ENCODE data around the gene CYP3A5. TPM values are rescaled to one million over a fixed set of nuclear protein-coding genes. Genes with fewer than 3 reads are reported as not detected.

CYP3A5 gene
- total and polyA plus RNA-seq, 2 of the 13 experiments (the other 11 are each of a cell fraction or from before 2014, with no cell fraction given) = 5.7 to 9.3 TPM

DNA sequence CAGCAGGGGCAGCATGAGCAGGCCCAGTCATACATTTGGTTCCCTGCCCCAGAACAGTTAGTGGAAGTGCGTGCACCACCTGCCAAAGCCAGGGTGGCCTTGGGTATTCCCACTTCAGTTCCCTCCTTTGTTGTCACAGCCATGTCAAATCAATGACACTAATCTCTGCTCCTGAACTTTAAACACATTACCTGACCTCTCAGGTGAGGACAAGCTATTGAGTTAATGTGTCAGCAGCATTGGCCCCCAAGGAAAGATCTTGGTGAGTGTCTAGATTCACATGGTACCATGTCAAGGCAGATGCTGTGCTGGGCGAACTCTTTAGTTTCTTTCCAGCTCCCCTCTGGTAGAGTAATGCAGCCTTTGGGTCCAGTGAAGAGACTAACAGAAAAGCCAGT, 2.1 kb downstream of the CYP3A5 start (continued):
- TF ChIP-seq PCBP2 (optimal IDR thresholded peaks at IDR 0.05; ENCODE audit: low read depth, low read length, poor library complexity, severe bottlenecking) (no peak), MXD1 (CRISPR knock-in tag; IDR thresholded peaks at IDR 0.05) (no peak), PHB2 (IDR thresholded peaks at IDR 0.05; ENCODE audit: partially characterized antibody) (no peak), SNAPC2 (CRISPR knock-in tag; IDR thresholded peaks at IDR 0.05) (no peak), CHD2 (IDR thresholded peaks at IDR 0.05; ENCODE audit: low read depth, low read length) (no peak), ZNF7 (CRISPR knock-in tag; IDR thresholded peaks at IDR 0.05) (no peak), ZZZ3 (CRISPR knock-in tag; IDR thresholded peaks at IDR 0.05; ENCODE audit: borderline replicate concordance) (no peak), CENPX (CRISPR knock-in tag; IDR thresholded peaks at IDR 0.05) (no peak), MLX (CRISPR knock-in tag; IDR thresholded peaks at IDR 0.05) (peak; percentile 66; the same call in 1 of the 2 replicates), PLRG1 (conservative IDR thresholded peaks at IDR 0.05) (no peak), SOX6 (IDR thresholded peaks at IDR 0.05) (no peak), SOX6 (CRISPR knock-in tag; IDR thresholded peaks at IDR 0.05) (peak; percentile 94), MED1 (CRISPR knock-in tag; IDR thresholded peaks at IDR 0.05) (peak; percentile 93), ZNF562 (CRISPR knock-in tag; IDR thresholded peaks at IDR 0.05; ENCODE audit: borderline replicate concordance) (no peak), SATB2 (CRISPR knock-in tag; IDR thresholded peaks at IDR 0.05) (no peak), DNMT1 (CRISPR knock-in tag; IDR thresholded peaks at IDR 0.05) (no peak), ZNF121 (CRISPR knock-in tag; IDR thresholded peaks at IDR 0.05) (no peak), ZFP37 (CRISPR knock-in tag; IDR thresholded peaks at IDR 0.05; ENCODE audit: borderline replicate concordance) (peak; percentile 72; the same call in 1 of the 2 replicates), ZNF230 (CRISPR knock-in tag; IDR thresholded peaks at IDR 0.05) (no peak), RNF2 (conservative IDR thresholded peaks at IDR 0.05; ENCODE audit: low read depth) (0 out of 2 replicates have a peak, but pooled peaks have one; percentile 18)
- TF ChIP-seq, protein P1, sequence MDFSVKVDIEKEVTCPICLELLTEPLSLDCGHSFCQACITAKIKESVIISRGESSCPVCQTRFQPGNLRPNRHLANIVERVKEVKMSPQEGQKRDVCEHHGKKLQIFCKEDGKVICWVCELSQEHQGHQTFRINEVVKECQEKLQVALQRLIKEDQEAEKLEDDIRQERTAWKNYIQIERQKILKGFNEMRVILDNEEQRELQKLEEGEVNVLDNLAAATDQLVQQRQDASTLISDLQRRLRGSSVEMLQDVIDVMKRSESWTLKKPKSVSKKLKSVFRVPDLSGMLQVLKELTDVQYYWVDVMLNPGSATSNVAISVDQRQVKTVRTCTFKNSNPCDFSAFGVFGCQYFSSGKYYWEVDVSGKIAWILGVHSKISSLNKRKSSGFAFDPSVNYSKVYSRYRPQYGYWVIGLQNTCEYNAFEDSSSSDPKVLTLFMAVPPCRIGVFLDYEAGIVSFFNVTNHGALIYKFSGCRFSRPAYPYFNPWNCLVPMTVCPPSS (IDR thresholded peaks at IDR 0.05) = no peak
- TF ChIP-seq, protein P2, sequence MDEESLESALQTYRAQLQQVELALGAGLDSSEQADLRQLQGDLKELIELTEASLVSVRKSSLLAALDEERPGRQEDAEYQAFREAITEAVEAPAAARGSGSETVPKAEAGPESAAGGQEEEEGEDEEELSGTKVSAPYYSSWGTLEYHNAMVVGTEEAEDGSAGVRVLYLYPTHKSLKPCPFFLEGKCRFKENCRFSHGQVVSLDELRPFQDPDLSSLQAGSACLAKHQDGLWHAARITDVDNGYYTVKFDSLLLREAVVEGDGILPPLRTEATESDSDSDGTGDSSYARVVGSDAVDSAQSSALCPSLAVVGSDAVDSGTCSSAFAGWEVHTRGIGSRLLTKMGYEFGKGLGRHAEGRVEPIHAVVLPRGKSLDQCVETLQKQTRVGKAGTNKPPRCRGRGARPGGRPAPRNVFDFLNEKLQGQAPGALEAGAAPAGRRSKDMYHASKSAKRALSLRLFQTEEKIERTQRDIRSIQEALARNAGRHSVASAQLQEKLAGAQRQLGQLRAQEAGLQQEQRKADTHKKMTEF (CRISPR knock-in tag; IDR thresholded peaks at IDR 0.05) = peak; percentile 46; the same call in 1 of the 2 replicates
- TF ChIP-seq, protein P3, sequence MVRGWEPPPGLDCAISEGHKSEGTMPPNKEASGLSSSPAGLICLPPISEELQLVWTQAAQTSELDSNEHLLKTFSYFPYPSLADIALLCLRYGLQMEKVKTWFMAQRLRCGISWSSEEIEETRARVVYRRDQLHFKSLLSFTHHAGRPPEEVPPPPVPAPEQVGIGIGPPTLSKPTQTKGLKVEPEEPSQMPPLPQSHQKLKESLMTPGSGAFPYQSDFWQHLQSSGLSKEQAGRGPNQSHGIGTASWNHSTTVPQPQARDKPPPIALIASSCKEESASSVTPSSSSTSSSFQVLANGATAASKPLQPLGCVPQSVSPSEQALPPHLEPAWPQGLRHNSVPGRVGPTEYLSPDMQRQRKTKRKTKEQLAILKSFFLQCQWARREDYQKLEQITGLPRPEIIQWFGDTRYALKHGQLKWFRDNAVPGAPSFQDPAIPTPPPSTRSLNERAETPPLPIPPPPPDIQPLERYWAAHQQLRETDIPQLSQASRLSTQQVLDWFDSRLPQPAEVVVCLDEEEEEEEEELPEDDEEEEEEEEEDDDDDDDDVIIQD (CRISPR knock-in tag; IDR thresholded peaks at IDR 0.05; ENCODE audit: low read depth) = peak; percentile 55; the same call in 1 of the 2 replicates

Measured in HepG2 (cell line).